GM19238 (cell line): ENCODE data around the gene IFT81.

Source experiments
- DNase-seq: peaks from one replicate; pipeline ENCODE4 v3.0.0; 2011; ENCODE audit warnings: low spot score; ENCODE audit not compliant: insufficient read length

IFT81 gene

GRCh38 chr12:110157539-110157938, 33.4 kb downstream of the IFT81 start:
- DNase-seq, result no peak

DNA sequence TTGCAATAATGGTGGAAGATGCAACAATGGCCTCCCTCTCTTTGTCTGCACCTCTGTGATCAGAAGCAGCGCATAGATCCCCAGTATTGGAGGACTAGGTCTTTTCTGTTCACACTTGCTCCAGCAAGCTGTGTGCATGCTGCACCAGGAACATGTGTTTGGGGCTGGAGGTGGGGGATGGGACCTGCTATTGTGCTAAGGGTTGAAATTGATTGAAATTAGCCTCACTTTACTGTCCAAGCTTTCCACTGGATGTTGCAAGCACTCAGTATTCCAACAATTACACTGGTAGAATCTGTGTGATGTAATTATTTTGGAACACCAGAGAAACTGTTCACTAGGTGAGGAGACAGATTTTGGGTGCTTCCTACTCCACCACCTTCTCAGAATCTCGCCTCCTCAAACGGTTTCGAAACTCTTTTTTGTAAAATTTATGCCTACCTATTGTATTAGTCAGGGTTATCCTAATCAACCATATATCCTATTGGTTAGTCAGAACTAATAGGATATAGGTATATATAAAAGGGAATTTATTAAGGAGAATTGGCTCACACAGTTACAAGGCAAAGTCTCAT, 35.6 kb downstream of the IFT81 start:
- no peak for DNase-seq

DNA sequence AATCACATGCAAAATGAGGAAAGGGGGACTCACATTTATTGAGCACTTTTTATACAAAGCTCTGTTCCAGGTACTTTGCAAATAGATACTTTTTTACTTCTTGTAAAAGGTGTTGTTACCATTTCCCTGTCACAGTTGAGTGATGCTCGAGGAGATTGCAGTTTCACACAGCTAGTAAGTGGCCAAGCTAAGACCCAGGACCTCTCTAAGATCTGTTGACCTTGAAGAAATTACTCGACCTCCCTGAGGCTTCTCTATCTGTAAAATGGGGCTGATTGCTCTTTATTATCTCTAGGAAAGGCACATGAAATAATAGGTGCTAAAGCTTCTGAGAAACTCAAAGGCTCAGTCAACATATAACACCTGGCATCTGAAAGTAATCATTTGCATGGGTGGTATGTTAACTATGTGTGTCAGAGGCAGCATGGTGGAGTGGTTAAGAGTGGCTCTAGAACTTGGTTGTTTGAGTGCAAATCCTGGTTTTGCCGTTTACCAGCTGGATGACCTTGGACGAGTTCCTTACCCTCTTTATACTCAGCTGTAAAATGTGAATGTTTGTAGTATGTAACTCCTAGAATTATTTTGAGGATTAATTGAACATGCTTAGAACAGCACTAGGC, 41.5 kb downstream of the IFT81 start:
- no peak for DNase-seq

GRCh38 chr12:110168732-110169455, 44.7 kb downstream of the IFT81 start:
- no peak for DNase-seq

- DNase-seq, result no peak
Observed at GRCh38 chr12:110170535-110171185, 46.5 kb downstream of the IFT81 start.

- DNase-seq, result no peak
Observed at GRCh38 chr12:110171186-110171538, 47.0 kb downstream of the IFT81 start.

DNA sequence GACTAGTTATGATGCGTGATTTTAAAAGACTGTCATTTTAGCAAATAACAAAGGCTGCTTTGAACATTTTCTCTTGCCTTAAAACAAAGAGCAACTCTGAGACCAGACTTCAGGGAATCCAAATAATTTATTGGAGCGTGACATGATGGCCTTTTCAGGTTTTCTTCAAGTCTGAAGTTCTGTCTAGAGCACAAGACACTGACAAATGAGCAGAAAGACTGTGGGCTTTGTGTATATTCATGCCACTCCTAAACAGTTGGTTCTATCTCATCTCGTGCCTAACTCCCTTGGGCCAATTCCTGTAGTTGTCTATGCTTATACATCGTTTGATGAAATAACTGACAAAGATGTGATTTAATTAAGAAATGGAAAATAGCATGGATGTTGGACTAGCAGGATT, 47.5 kb downstream of the IFT81 start:
- no peak for DNase-seq

DNA sequence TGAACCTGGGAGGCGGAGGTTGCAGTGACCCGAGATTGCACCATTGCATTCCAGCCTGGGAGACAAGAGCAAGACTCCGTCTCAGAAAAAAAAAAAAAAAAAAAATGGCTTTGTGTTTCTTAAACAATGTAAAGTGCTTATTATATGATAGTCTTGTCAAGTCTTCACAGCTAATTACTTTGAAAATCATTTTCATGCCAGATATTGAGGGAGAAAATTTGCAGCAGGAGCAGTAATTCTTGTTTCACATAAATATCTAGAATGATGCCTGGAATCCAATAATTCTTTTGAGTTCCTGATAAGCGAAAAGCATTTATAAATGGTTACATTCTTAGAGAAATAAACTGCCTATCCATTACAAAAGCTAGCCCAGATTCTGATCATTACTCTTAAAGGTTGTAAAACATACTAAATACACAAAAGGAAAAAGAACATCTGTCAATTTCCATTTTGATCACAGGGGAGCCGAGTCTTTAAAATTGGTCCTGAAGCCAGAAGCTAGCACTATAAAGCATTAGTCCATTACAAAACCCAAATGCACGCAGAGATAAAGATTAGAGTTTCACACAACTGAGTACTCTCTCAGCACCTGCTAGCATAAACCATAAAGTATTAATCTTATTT, 50.3 kb downstream of the IFT81 start:
- no peak for DNase-seq

GRCh38 chr12:110175201-110175600, 51.0 kb downstream of the IFT81 start:
- no peak for DNase-seq

DNA sequence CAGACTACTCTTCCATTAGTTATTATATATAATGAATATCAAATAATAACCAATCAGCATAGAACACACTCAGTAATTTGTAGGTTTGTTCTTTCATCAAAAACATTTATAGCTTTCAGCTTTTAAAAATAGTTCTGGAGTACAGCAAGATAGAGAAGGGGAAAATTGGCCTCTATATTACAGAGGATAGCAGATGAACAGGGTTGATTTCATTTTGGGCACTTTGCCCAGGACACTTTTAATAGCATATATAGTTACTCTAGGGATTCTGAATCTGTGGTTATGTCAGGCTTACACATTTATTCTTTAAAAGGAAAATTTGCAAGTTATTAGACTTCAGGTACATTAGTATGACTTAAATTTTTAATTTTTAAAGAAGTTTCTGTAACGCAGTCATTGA, 52.6 kb downstream of the IFT81 start:
- DNase-seq, result no peak

GRCh38 chr12:110179291-110179690, 55.1 kb downstream of the IFT81 start:
- no peak for DNase-seq

GRCh38 chr12:110180591-110181005, 56.4 kb downstream of the IFT81 start:
- DNase-seq, result no peak

DNA sequence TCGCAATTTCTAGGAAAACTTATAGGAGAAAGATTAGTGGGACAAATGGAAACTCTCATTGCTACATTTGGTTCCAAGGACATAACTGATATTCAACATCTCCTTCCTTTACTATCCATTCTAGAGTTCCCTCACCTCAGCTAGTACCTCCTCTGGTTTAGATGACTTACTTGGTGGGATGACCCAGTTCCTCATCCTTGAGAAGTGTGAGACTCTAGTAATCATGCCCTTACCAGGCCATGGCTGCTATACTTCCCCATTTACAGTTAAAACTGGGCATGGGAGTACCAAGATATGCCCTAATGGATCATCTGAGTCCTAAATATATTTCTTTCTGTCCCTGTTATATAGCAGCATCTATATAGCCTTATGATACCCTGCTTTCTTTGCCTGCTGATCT, 58.1 kb downstream of the IFT81 start:
- DNase-seq, result no peak

DNA sequence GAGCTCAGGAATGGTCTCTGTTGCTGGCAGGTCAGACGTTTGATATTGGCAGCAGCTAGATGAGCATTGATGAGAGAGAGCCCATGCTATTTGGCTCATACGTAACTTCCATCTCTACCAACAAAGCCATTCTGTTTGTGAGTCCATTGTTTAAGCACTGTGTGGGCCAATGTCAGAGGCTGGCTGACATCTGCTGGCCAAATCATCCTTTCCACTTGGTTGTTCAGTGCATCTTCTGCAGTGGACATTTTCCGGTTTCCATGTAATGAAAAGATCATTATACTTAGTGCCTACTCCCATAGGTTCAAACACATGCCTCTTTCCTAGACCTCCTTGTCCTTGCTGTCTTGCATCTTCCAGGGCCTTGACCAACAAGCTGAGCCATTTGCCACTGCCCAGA, 59.2 kb downstream of the IFT81 start:
- no peak for DNase-seq

DNA sequence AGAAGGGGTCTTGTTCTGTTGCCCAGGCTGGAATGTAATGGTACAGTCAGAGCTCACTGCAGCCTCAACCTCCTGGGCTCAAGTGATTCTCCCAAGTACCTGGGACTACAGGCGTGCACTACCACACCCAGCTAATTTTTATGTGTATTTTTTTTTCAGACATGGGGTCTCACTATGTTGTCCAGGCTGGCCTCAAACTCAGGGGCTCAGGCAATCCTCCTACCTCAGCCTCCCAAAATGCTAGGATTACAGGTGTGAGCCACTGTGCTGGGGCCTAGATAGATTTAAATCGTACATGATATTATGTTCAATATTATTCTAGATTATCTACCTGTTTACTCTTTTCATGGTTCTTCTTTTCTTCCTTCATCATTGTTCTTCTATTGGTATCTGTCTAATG, 61.5 kb downstream of the IFT81 start:
- no peak for DNase-seq

GRCh38 chr12:110186059-110186458, 61.9 kb downstream of the IFT81 start:
- no peak for DNase-seq

DNA sequence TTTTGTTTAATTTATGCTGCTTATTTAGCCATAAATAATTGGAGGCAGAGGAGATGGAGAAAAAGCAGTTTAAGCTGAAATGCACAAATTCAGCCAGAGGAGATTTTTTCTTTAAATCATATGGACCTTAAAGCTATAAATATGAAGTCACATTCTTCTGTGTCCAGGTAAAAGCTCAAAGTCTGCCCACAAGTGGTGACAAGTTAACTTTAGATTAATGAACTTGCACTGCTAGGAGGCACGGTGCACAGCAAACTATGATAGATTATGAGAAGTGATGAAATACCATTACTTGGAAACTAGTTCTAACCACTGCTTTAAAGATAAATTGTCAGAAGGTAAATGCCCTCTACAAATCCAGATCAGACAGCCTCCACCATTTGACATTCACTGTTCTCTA, 69.0 kb downstream of the IFT81 start:
- no peak for DNase-seq

DNA sequence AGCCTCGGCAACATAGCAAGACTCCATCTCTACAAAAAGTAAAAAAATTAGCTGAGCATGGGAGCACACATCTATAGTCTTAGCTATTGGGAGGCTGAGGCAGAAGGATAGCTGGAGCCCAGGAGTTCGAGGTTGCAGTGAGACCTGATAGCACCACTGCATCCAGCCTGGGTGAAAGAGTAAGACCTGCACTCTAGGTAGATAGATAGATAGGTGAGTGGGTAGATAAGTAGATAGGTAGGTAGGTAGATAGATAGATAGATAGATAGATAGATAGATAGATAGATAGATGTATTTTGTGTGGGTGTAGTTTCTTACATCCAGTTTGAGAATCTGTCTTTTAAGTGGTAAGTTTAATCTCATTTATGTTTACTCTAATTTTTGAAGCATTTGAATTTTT, 72.8 kb downstream of the IFT81 start:
- no peak for DNase-seq

GRCh38 chr12:110198386-110198785, 74.2 kb downstream of the IFT81 start:
- no peak for DNase-seq

DNA sequence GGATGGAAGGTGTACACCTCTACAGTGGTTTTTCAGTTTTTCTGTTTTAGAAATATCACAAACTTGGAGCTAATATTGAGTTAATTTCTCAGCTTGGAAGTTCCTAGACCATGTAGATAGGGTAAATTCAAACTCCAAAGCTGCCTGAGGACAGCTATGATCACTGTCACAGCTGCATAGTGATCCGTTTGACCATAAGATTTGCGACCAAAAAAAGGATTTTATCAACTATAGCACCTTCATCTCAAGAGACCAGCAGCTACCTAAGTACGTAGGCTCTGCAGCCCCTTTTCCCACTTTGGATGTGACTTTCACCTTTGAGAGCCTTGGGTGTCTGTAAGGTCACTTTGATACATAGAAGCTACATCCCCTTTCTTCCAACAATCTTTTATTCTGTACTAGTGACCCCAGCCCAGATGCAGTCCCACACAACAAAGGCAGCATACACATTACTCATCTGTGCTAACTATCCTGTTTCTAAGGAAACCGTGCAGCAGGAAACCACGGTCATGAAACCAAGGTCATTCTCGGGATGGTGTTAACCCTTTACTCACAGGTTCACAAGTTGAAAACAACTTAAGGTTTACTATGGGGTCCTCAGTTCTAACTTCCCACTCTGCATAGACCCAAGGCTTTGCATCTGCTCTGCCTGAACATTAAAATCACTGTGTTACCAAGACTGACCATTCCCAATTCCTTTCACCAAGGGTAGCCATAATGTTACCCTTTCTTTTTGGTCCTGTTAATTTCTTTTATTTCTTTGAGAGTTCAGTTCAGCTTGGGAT, 75.4 kb downstream of the IFT81 start:
- DNase-seq, result no peak

DNA sequence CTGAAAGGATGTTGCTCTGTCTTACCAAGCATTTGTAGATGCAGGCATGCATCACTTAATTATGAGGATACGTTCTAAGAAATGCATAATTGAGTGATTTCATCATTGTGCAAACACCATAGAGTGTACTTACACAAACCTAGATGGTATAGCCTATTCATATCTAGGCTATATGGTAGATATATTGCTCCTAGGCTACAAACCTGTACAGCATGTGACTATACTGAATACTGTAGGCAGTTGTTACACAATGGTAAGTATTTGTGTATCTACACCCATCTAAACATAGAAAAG, 75.9 kb downstream of the IFT81 start:
- DNase-seq, result no peak

DNA sequence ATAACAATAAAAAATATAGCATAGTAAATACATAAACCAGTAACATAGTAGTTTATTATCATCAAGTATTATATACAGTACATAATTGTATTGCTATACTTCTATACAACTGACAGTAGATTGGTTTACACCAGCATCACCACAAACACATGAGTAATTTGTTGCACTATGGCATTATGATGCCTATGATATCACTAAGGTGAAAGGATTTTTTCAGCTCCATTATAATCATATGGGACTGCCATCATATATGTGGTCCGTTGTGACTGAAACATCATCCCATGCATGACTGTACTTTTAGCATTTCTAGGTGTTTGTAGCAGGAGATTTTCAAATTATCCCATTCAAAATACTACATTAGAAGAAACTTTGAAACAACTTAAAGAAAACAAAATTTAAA, 77.8 kb downstream of the IFT81 start:
- no peak for DNase-seq
